ENCODE data around the gene OTUB2. TPM values are rescaled to one million over a fixed set of nuclear protein-coding genes. Genes with fewer than 3 reads are reported as not detected.
A peak's percentile ranks its signal among the peaks of the same experiment; 100 is the strongest.

The OTUB2 gene
- polyA plus RNA-seq, 3 donors = 0.25 to 0.95 (median 0.28) TPM

- WGBS (ENCODE audit: insufficient coverage) = no CpG with 5 or more reads among the region's 5 CpGs
- no peak for TF ChIP-seq CTCF (IDR thresholded peaks at IDR 0.05)
- H3K27me3 Mint-ChIP-seq (ENCODE audit: low read depth in 3 of 3) = no peaks in the 10 kb centered on the region
Measured at GRCh38 chr14:94088516-94088915, 62.4 kb downstream of the OTUB2 start.

GRCh38 chr14:94089479-94089878, 63.3 kb downstream of the OTUB2 start:
- H3K79me2 ChIP-seq (ENCODE audit: insufficient read depth, low read length) = no peaks in the 10 kb centered on the region
- WGBS (ENCODE audit: insufficient coverage) = 100% methylated on average over 3 of the region's 4 CpGs
- Mint-ChIP-seq H3K4me1 (no peaks in the 10 kb centered on the region), H3K9me3 (peaks cover 0 to 2% (median 0%) of the 10 kb centered on the region in 7 donors), H3K36me3 (no peaks in the 10 kb centered on the region), H3K27me3 (ENCODE audit: low read depth in 3 of 3) (no peaks in the 10 kb centered on the region), H3K27ac (no peak overlapping the region), H3K4me3 (no peak overlapping the region)
- H3K9me3 ChIP-seq (replicated peaks in 1 of 2; ENCODE audit: control insufficient read depth in 1 of 2, insufficient read depth in 1 of 2, low read length in 2 of 2) = no peaks in the 10 kb centered on the region
- TF ChIP-seq CTCF (IDR thresholded peaks at IDR 0.05) = no peak
- no peak overlapping the region for H3K27ac ChIP-seq (ENCODE audit: low read depth in 1 of 2, low read length in 2 of 2)
- no peak overlapping the region for H3K9ac ChIP-seq (ENCODE audit: insufficient read depth, low read length, poor library complexity, severe bottlenecking)
- no peaks in the 10 kb centered on the region for H3K36me3 ChIP-seq (replicated peaks in 1 of 2; ENCODE audit: control insufficient read depth in 1 of 2, insufficient read depth in 2 of 2, low read length in 2 of 2)
- no peak overlapping the region for H3K4me2 ChIP-seq (replicated peaks; ENCODE audit: extremely low read depth, low read length, poor library complexity, severe bottlenecking)
- intact Hi-C loops (cut with micrococcal nuclease) = no loop called here
- H4K20me1 ChIP-seq (ENCODE audit: insufficient read depth, low read length) = no peaks in the 10 kb centered on the region
- no peak for DNase-seq
- H3K4me3 ChIP-seq (replicated peaks in 1 of 3; ENCODE audit: low read depth in 2 of 3, low read length in 3 of 3) = no peak overlapping the region
- no peaks in the 10 kb centered on the region for H3K27me3 ChIP-seq (ENCODE audit: control insufficient read depth in 2 of 2, insufficient read depth in 2 of 2, low read length in 2 of 2)
- H3K4me1 ChIP-seq (ENCODE audit: control insufficient read depth in 1 of 2, insufficient read depth in 2 of 2, low read length in 2 of 2) = no peaks in the 10 kb centered on the region
- H2AFZ ChIP-seq (ENCODE audit: insufficient read depth, low read depth, low read length, poor library complexity, severe bottlenecking) = no peak overlapping the region

More at GRCh38 chr14:94088516-94088915, 62.4 kb downstream of the OTUB2 start:
- DNase-seq = no peak
- H3K27ac Mint-ChIP-seq = peak overlapping the region in 1 of 7 donors; percentile 30
- H3K4me3 Mint-ChIP-seq = no peak overlapping the region
- Histone ChIP-seq H3K4me3 (replicated peaks in 1 of 3; ENCODE audit: low read depth in 2 of 3, low read length in 3 of 3) (no peak overlapping the region), H4K20me1 (ENCODE audit: insufficient read depth, low read length) (no peaks in the 10 kb centered on the region), H3K27ac (ENCODE audit: low read depth in 1 of 2, low read length in 2 of 2) (no peak overlapping the region), H3K4me2 (replicated peaks; ENCODE audit: extremely low read depth, low read length, poor library complexity, severe bottlenecking) (no peak overlapping the region), H3K9ac (ENCODE audit: insufficient read depth, low read length, poor library complexity, severe bottlenecking) (no peak overlapping the region), H3K79me2 (ENCODE audit: insufficient read depth, low read length) (no peaks in the 10 kb centered on the region), H3K27me3 (ENCODE audit: control insufficient read depth in 2 of 2, insufficient read depth in 2 of 2, low read length in 2 of 2) (no peaks in the 10 kb centered on the region), H3K36me3 (replicated peaks in 1 of 2; ENCODE audit: control insufficient read depth in 1 of 2, insufficient read depth in 2 of 2, low read length in 2 of 2) (no peaks in the 10 kb centered on the region), H3K4me1 (ENCODE audit: control insufficient read depth in 1 of 2, insufficient read depth in 2 of 2, low read length in 2 of 2) (no peaks in the 10 kb centered on the region), H2AFZ (ENCODE audit: insufficient read depth, low read depth, low read length, poor library complexity, severe bottlenecking) (no peak overlapping the region), H3K9me3 (replicated peaks in 1 of 2; ENCODE audit: control insufficient read depth in 1 of 2, insufficient read depth in 1 of 2, low read length in 2 of 2) (no peaks in the 10 kb centered on the region)
- H3K9me3 Mint-ChIP-seq = peaks cover 0 to 2% (median 0%) of the 10 kb centered on the region in 7 donors
- intact Hi-C loops (cut with micrococcal nuclease) = no loop called here
- H3K36me3 Mint-ChIP-seq = no peaks in the 10 kb centered on the region
- no peaks in the 10 kb centered on the region for H3K4me1 Mint-ChIP-seq

Data from CD14-positive monocyte (primary cell).